Pancreas (tissue), 10 donors: ENCODE measurements around the gene SNRNP48. TPM values are rescaled to one million over a fixed set of nuclear protein-coding genes. Genes with fewer than 3 reads are reported as not detected.

Experiments
- ATAC-seq, 4 donors: fragments of 200-7000 bp; cut with Tn5 transposase; one replicate each; pipeline versions ENCODE4 v1.8.0 to v1.9.1; 2020; ENCODE audit warnings: mild to moderate bottlenecking in 4 of 4, moderate library complexity in 4 of 4
- DNase-seq, 6 donors: peaks; one replicate each; pipeline ENCODE4 v3.0.0-alpha.2; 2020
- FAIRE-seq: peaks from 2 replicates; lab custom pipeline; 2012; peaks lifted over from hg19 to GRCh38; lab: Jason Lieb, UNC
- H3K27ac ChIP-seq, 4 donors: fragments of 200-600 bp; sonication (generic); 1 replicate in 3 of 4; 2 replicates in 1 of 4; pipeline versions ENCODE4 v1.5.0 to v1.8.0; 2020
- H3K27me3 ChIP-seq, 4 donors: fragments of 200-600 bp; one replicate each; pipeline ENCODE4 v1.8.0; 2021
- H3K36me3 ChIP-seq, 3 donors: fragments of 200-600 bp; sonication (generic) in 1 of 3; one replicate each; pipeline versions ENCODE4 v1.5.0 to v1.8.0; 2020 to 2021
- H3K4me1 ChIP-seq, 3 donors: fragments of 200-600 bp; one replicate each; pipeline ENCODE4 v1.8.0; 2021
- H3K4me3 ChIP-seq, 4 donors: fragments of 200-600 bp; sonication (generic) in 2 of 4; one replicate each; pipeline versions ENCODE4 v1.5.0 to v1.8.0; 2020 to 2021
- H3K9me3 ChIP-seq, 4 donors: fragments of 200-600 bp; one replicate each; pipeline ENCODE4 v1.8.0; 2021
- WGBS, 2 donors: extraction: QIAGEN DNeasy Blood & Tissue Kit; methylation state at CpG; one replicate each; pipeline ENCODE4 v1.1.7; 2013; 5-methylcytosine and 5-hydroxymethylcytosine counted together
- intact Hi-C, 3 donors: fragments of 100-400 bp; cut with DNase I; formaldehyde crosslinking; loops; one replicate each; pipeline versions ENCODE4 v1.11.1 to v1.14.2; 2022
- polyA plus RNA-seq, 2 donors: library from polyadenylated mRNA; stranded (reverse); fragments of 200-250 nt; gene quantifications; one replicate each; pipeline ENCODE4 v1.2.3, GENCODE V29; 2013
- total RNA-seq, 6 donors: library from RNA; stranded (reverse); fragmentation: NEBNext Ultra II Directional in 4 of 6; extraction: Animal tissue kit (Norgen Biotek cat#: 25700) in 4 of 6; gene quantifications; one replicate each; pipeline versions ENCODE4 v1.2.1 to v1.2.4, GENCODE V29; 2021 to 2023
- TF ChIP-seq, protein P1 (sequence below), 4 donors: fragments of 200-600 bp; sonication (generic) in 3 of 4; IDR thresholded peaks; one replicate each; pipeline versions ENCODE4 v1.5.0 to v1.8.0; 2021; ENCODE audit warnings: antibody characterized with exemption in 4 of 4
- donor health status: healthy with polysubstance abuse.
- donor health status: DM: no; HTN: no; CAD: no; lungs with moderate emphysema.
- donor health status: DM: no; HTN: no; CAD: no.
- donor health status: control.
- donor health status: control.
- donor health status: Bipolar disorder and iron deficiency.
- donor health status: DM: yes; HTN: yes; CAD: no.
- donor health status: DM: no; HTN: no; CAD: no.
- donor health status: DM: no; HTN: no; CAD: no.
- donor health status: DM: yes; HTN: yes; CAD: no.

Gene SNRNP48
- total and polyA plus RNA-seq, 8 donors: 3.2 to 8.1 (median 4.8) TPM

DNA sequence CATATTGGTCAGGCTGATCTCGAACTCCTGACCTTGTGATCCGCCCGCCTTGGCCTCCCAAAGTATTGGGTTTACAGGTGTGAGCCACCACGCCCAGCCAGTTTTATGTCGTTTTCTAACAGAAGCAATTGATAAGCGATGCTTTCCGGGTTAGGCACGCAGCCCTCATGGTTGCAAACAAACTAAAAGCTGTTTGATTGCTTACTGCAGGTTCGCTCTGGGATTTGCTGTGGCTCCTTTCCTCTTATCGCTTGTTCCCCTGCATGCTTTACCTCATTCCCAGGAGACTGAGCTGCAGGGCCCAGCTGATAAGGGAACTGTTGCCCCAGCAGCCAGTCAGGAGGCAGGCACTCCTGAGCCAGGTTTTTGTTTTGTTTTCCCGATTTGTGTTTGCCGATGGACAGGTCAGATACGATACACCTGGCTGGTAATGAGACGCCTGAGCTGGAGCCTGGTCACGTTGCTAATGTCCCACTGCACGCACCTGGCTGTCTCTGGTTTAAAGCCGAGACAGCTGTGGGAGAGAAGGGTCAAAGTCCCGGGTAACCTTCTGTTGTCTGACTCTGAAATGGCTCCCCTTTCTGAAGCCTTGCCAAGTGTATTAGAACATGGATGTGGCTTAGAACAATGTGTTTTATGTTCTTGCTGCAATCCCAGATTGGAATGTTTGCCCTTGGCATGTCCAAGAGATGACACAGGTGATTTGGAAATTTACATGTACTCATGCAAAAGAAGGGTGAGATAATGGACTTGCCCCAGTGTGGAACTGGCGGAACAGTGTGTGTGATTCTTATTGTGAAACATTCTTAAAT, 28.6 kb upstream of the SNRNP48 start:
- intact Hi-C loops: no loop called here
- DNase-seq (peak; percentile 64 to 96 (median 92)), FAIRE-seq (peak; percentile 5), ATAC-seq (peak; percentile 90 to 93 (median 92))
- H3K9me3 ChIP-seq: no peaks in the 10 kb centered on the region
- WGBS, 2 donors: 12 to 16% methylated on average over 19 of the region's 19 CpGs
- peaks cover 6 to 75% (median 15%) of the 10 kb centered on the region in 3 donors for H3K36me3 ChIP-seq
- no peak overlapping the region for H3K4me3 ChIP-seq
- TF ChIP-seq, protein P1, sequence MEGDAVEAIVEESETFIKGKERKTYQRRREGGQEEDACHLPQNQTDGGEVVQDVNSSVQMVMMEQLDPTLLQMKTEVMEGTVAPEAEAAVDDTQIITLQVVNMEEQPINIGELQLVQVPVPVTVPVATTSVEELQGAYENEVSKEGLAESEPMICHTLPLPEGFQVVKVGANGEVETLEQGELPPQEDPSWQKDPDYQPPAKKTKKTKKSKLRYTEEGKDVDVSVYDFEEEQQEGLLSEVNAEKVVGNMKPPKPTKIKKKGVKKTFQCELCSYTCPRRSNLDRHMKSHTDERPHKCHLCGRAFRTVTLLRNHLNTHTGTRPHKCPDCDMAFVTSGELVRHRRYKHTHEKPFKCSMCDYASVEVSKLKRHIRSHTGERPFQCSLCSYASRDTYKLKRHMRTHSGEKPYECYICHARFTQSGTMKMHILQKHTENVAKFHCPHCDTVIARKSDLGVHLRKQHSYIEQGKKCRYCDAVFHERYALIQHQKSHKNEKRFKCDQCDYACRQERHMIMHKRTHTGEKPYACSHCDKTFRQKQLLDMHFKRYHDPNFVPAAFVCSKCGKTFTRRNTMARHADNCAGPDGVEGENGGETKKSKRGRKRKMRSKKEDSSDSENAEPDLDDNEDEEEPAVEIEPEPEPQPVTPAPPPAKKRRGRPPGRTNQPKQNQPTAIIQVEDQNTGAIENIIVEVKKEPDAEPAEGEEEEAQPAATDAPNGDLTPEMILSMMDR (IDR thresholded peaks at IDR 0.05): no peak
- peaks cover 10 to 22% (median 15%) of the 10 kb centered on the region in 3 donors for H3K4me1 ChIP-seq
- no peaks in the 10 kb centered on the region for H3K27me3 ChIP-seq
- H3K27ac ChIP-seq: peak overlapping the region; percentile 70 to 77 (median 76)

DNA sequence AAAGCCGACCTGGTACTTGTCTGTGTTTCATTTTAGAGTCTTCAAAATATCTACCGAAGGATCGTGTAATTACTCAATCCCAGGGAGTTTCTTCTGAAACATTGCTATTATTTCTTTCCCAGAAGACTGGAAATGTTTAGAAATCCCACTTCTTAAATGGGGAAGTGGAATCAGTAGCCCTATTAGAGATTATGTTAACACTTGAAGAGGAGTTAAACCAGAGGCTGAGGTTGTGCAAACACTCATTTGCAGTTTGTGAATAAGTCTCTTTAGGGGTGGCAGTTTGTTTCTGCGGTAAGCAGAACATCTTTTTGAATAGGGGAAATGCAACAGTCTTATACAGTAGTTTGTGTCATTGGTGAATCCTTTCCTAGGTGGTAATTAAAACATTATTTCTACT, 27.2 kb upstream of the SNRNP48 start:
- Histone ChIP-seq H3K36me3 (peaks cover 12 to 77% (median 28%) of the 10 kb centered on the region in 3 donors), H3K9me3 (no peaks in the 10 kb centered on the region), H3K4me1 (peaks cover 10 to 22% (median 15%) of the 10 kb centered on the region in 3 donors), H3K27ac (peak overlapping the region; percentile 3 to 76 (median 72)), H3K27me3 (no peaks in the 10 kb centered on the region), H3K4me3 (no peak overlapping the region)
- TF ChIP-seq, protein P1 (IDR thresholded peaks at IDR 0.05): no peak
- FAIRE-seq (no peak), ATAC-seq (no peak), DNase-seq (no peak)
- intact Hi-C loops: no loop called here
- WGBS, 2 donors: 89 to 93% methylated on average over 4 of the region's 4 CpGs

DNA sequence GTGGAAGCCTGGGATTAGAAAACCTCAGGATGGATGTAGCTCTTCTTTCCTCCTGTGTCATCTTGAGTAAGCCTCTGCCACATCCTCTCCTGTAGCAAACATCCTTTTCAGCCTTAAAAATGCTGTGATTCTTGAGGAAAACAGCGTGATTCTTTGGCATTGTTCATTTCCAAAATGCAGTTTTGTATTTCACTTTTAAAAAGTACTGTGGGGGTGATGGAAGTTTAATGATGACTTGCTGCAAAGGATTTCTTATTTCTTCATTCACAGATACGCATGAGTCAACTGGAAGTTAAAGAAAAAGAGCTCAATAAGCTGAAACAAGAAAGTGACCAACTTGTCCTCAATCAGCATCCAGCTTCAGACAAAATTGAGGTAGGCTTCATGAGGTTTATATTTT, 23.9 kb upstream of the SNRNP48 start:
- no peak overlapping the region for H3K4me3 ChIP-seq
- FAIRE-seq (no peak), DNase-seq (no peak), ATAC-seq (no peak)
- TF ChIP-seq, protein P1 (IDR thresholded peaks at IDR 0.05): no peak
- peaks cover 3 to 11% (median 9%) of the 10 kb centered on the region in 3 donors for H3K4me1 ChIP-seq
- peaks cover 15 to 88% (median 48%) of the 10 kb centered on the region in 3 donors for H3K36me3 ChIP-seq
- no peak overlapping the region for H3K27ac ChIP-seq
- no peaks in the 10 kb centered on the region for H3K9me3 ChIP-seq
- intact Hi-C loops: no loop called here
- H3K27me3 ChIP-seq: no peaks in the 10 kb centered on the region
- 97 to 99% methylated on average over 2 of the region's 2 CpGs for WGBS, 2 donors

DNA sequence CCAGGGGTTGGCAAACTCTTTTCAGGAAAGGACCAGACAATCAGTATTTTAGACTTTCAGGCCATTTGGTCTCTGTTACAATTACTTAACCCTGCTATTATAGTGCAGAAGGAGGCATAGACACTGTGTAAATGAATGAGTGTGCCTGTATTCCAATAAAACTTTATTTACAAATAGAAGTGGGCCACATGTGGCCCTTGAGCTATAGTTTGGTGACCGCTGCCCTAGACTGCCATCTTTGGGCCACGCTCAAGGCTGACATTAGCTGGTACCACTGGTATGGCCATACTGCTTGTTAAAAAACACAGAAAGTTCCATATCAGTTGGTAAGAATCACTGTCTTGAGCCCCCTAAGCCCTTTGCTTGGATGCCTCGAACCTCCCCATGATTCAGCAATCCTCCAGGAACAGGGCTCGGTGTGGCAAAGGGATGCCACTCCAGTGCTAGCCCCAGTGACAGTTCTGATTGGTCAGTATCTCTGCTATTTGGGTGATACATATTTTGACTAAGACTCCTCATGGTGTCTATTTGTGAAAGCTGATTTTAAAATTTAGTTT, 23.3 kb upstream of the SNRNP48 start:
- intact Hi-C loops: no loop called here
- ATAC-seq: no peak
- TF ChIP-seq, protein P1 (IDR thresholded peaks at IDR 0.05): no peak
- Histone ChIP-seq H3K36me3 (peaks cover 17 to 94% (median 54%) of the 10 kb centered on the region in 3 donors), H3K27ac (no peak overlapping the region), H3K27me3 (no peaks in the 10 kb centered on the region), H3K9me3 (no peaks in the 10 kb centered on the region), H3K4me1 (peaks cover 3 to 11% (median 7%) of the 10 kb centered on the region in 3 donors), H3K4me3 (no peak overlapping the region)
- WGBS, 2 donors: 96 to 97% methylated on average over 4 of the region's 4 CpGs
- FAIRE-seq: no peak
- no peak for DNase-seq
